Mesendoderm (in vitro differentiated cells): ENCODE data around the gene CSRP3.
"Not testable (repeated sequence)": the region's sequence is repeated elsewhere in the genome, so short reads cannot be mapped to it uniquely, and the experiment has no call there.

ENCODE experiments used
- DNase-seq: peaks from one replicate; pipeline ENCODE4 v3.0.0; 2013
- H2AK5ac ChIP-seq: 2 replicates; pipeline ENCODE4 v1.6.1; 2013; ENCODE audit warnings: low read length, inconsistent platforms
- H2BK120ac ChIP-seq: 2 replicates; pipeline ENCODE4 v1.6.1; 2013; ENCODE audit warnings: low read depth, mild to moderate bottlenecking, low read length, moderate library complexity, mixed read lengths
- H2BK15ac ChIP-seq: replicated peaks from 2 replicates; pipeline ENCODE4 v1.6.1; 2013; ENCODE audit warnings: low read depth, mild to moderate bottlenecking, moderate library complexity
- H2BK5ac ChIP-seq: 2 replicates; pipeline ENCODE4 v1.6.1; 2013; ENCODE audit warnings: low read length, inconsistent platforms
- H3K18ac ChIP-seq: 2 replicates; pipeline ENCODE4 v1.6.1; 2013; ENCODE audit warnings: mild to moderate bottlenecking, low read length, mixed read lengths
- H3K23ac ChIP-seq: one replicate; pipeline ENCODE4 v1.6.1; 2013; ENCODE audit warnings: low read length
- H3K27ac ChIP-seq: 2 replicates; pipeline ENCODE4 v1.5.1; 2013; ENCODE audit warnings: low read depth, mild to moderate bottlenecking, inconsistent platforms, low read length, moderate library complexity
- H3K27me3 ChIP-seq: 2 replicates; pipeline ENCODE4 v1.6.1; 2013; ENCODE audit warnings: low read length, control low read depth, mild to moderate bottlenecking, inconsistent platforms; ENCODE audit not compliant: insufficient read depth, poor library complexity
- H3K36me3 ChIP-seq: 2 replicates; pipeline ENCODE4 v1.6.1; 2013; ENCODE audit warnings: low read length, inconsistent platforms; ENCODE audit not compliant: control insufficient read depth, insufficient read depth
- H3K4ac ChIP-seq: one replicate; pipeline ENCODE4 v1.6.1; 2013; ENCODE audit warnings: low read depth, mild to moderate bottlenecking, low read length, moderate library complexity
- H3K4me1 ChIP-seq: 2 replicates; pipeline ENCODE4 v1.6.1; 2013; ENCODE audit warnings: low read depth, low read length, inconsistent platforms; ENCODE audit not compliant: control insufficient read depth
- H3K4me2 ChIP-seq: 2 replicates; pipeline ENCODE4 v1.6.1; 2013; ENCODE audit warnings: low read length
- H3K4me3 ChIP-seq: 2 replicates; pipeline ENCODE4 v1.5.1; 2013; ENCODE audit warnings: mild to moderate bottlenecking, low read length
- H3K56ac ChIP-seq: one replicate; pipeline ENCODE4 v1.6.1; 2013; ENCODE audit warnings: low read length
- H3K79me1 ChIP-seq: 2 replicates; pipeline ENCODE4 v1.6.1; 2013; ENCODE audit warnings: low read length, inconsistent platforms
- H3K79me2 ChIP-seq: 2 replicates; pipeline ENCODE4 v1.6.1; 2013; ENCODE audit warnings: mild to moderate bottlenecking, low read length; ENCODE audit not compliant: control insufficient read depth, insufficient read depth
- H3K9ac ChIP-seq: 2 replicates; pipeline ENCODE4 v1.6.1; 2013; ENCODE audit warnings: low read length, inconsistent platforms
- H4K5ac ChIP-seq: one replicate; pipeline ENCODE4 v1.6.1; 2013; ENCODE audit warnings: low read length
- H4K8ac ChIP-seq: one replicate; pipeline ENCODE4 v1.6.1; 2013; ENCODE audit warnings: low read depth, mild to moderate bottlenecking, control low read depth, low read length, moderate library complexity
- WGBS: extraction: QIAGEN DNeasy Blood & Tissue Kit; methylation state at CpG from one replicate; pipeline ENCODE4 v1.1.7; 2013; ENCODE audit warnings: low lambda C conversion rate, missing lambda C conversion rate; ENCODE audit not compliant: insufficient coverage; ENCODE audit errors: extremely low coverage; 5-methylcytosine and 5-hydroxymethylcytosine counted together

The CSRP3 gene

DNA sequence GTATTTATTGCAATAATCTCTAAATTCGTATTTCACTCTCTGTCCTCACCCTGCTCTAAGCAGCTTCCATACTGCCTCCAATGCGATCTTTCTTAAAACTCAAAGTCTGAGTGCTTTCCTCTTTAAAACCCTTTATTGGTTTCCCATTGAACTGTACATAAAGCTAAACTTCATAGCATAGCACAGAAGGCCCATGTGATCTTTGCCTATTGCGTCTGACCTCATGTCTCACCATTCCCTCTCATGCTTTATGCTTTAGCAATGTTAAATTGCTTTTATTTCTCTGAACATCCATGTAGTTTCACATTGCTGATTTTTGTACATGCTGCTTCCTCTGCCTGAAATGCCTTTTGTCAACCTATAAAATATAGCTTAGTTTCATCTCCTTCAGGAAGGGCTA, 56.5 kb downstream of the CSRP3 start:
- Histone ChIP-seq H3K56ac (no peak overlapping the region), H4K5ac (no peak overlapping the region), H3K4me1 (no peaks in the 10 kb centered on the region), H2AK5ac (no peak overlapping the region), H3K36me3 (no peaks in the 10 kb centered on the region), H2BK5ac (no peak overlapping the region), H3K23ac (no peak overlapping the region), H3K4ac (no peak overlapping the region), H3K4me3 (no peak overlapping the region), H3K79me1 (no peaks in the 10 kb centered on the region), H3K18ac (no peak overlapping the region), H2BK15ac (no peak overlapping the region), H3K79me2 (no peaks in the 10 kb centered on the region), H3K27me3 (no peaks in the 10 kb centered on the region), H4K8ac (no peak overlapping the region), H3K4me2 (no peak overlapping the region), H3K27ac (no peak overlapping the region), H2BK120ac (no peak overlapping the region), H3K9ac (no peak overlapping the region)
- DNase-seq = no peak
- WGBS = no CpG with 5 or more reads among the region's 3 CpGs

DNA sequence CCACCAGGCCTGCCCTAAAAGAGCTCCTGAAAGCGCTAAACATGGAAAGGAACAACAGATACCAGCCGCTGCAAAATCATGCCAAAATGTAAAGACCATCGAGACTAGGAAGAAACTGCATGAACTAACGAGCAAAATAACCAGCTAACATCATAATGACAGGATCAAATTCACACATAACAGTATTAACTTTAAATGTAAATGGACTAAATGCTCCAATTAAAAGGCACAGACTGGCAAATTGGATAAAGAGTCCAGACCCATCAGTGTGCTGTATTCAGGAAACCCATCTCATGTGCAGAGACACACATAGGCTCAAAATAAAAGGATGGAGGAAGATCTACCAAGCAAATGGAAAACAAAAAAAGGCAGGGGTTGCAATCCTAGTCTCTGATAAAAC, 64.9 kb downstream of the CSRP3 start:
- H3K23ac ChIP-seq, H3K79me1 ChIP-seq, DNase-seq: not testable (repeated sequence)

DNA sequence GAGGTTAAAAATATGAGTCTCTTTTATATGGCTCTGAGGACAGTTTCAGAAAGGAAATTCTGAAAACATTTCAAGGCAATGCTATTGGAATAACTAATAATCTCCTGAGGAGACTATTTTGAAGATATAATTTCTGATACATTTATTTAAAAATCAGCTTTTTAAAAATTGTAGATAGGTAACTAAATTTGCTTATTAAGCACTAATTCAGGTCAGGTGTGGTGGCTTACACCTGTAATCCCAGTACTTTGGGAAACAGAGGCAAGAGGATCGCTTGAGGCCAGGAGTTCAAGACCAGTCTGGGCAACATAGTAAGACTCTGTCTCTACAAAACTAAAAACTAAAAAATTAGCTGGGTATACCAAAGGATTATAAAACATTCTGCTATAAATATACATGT, 67.8 kb downstream of the CSRP3 start:
- Histone ChIP-seq H3K9ac (no peak overlapping the region), H3K4me2 (no peak overlapping the region), H3K4ac (no peak overlapping the region), H3K79me1 (peaks cover 3% of the 10 kb centered on the region), H3K27ac (no peak overlapping the region), H2BK120ac (no peak overlapping the region), H3K18ac (no peak overlapping the region), H3K79me2 (no peaks in the 10 kb centered on the region), H3K56ac (no peak overlapping the region), H3K27me3 (no peaks in the 10 kb centered on the region), H2AK5ac (no peak overlapping the region), H2BK15ac (no peak overlapping the region), H4K5ac (no peak overlapping the region), H3K4me3 (no peak overlapping the region), H3K4me1 (no peaks in the 10 kb centered on the region), H3K23ac (no peak overlapping the region), H2BK5ac (no peak overlapping the region), H3K36me3 (no peaks in the 10 kb centered on the region), H4K8ac (no peak overlapping the region)
- WGBS = no CpG with 5 or more reads among the region's 1 CpG
- DNase-seq = no peak

More for the DNA sequence above, 64.9 kb downstream of the CSRP3 start:
- not testable (repeated sequence) for H3K18ac ChIP-seq, H3K27me3 ChIP-seq, H2AK5ac ChIP-seq, H2BK15ac ChIP-seq, H3K4ac ChIP-seq, H3K4me3 ChIP-seq, H3K4me1 ChIP-seq, H3K79me2 ChIP-seq, H3K27ac ChIP-seq, H2BK5ac ChIP-seq, H4K8ac ChIP-seq, H2BK120ac ChIP-seq, H4K5ac ChIP-seq, H3K36me3 ChIP-seq, H3K4me2 ChIP-seq, H3K56ac ChIP-seq, H3K9ac ChIP-seq
- whole genome bisulfite sequencing = no CpG with 5 or more reads among the region's 4 CpGs
